Measurements from ENCODE around the gene OTUD6A. TPM values are rescaled to one million over a fixed set of nuclear protein-coding genes. Genes with fewer than 3 reads are reported as not detected.

OTUD6A gene
- total RNA-seq, 1 experiment from 2014 or later = not detected

- TF ChIP-seq ZBTB33 (IDR thresholded peaks at IDR 0.05; ENCODE audit: extremely low read depth, insufficient replicate concordance, low read length) = no peak
- TF ChIP-seq CEBPB (IDR thresholded peaks at IDR 0.05; ENCODE audit: low read depth) = no peak
- TF ChIP-seq ZFX (IDR thresholded peaks at IDR 0.05) = no peak
Measured at GRCh38 chrX:70032792-70033191, 29.5 kb upstream of the OTUD6A start (continued).

DNA sequence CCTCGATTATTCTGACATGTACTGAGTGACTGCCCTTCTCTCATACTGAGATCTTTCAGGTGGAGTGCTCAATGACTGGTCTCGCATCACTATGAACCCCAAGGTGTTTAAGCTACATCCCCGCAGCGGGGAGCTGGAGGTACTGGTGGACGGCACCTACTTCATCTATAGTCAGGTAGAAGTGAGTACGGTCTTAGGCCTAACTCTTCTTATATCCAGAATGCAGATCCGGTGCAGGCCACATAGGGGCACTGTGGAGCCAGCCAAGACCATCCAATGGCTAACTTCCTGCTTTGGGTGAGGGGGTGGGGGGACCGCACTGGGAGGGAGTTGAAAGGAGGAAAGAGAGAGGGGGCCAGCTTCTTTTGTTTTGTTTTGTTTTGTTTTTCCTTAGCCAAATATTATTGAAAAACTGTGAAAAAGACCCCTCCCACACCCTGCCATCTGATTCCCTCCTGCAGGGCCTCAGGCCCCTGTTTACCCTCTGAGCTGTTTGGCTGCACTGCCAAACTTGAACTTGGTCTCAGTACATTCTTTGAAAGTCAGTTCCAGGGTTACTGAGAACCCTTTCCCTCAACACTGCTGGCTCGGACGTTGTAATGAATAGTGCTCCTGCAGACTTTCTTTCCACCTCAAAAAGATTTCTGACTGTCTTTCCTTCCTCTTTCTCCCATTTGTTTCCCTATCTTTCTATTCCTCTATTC lies 28.8 kb upstream of the OTUD6A start:
- Histone ChIP-seq H3K4me2 (ENCODE audit: low read length) (no peak overlapping the region), H2AFZ (ENCODE audit: low read depth, low read length, poor library complexity, severe bottlenecking) (no peak overlapping the region), H4K20me1 (ENCODE audit: insufficient read depth) (no peaks in the 10 kb centered on the region), H3K4me3 (replicated peaks in 1 of 2; ENCODE audit: low read depth in 1 of 2, low read length in 2 of 2) (no peak overlapping the region), H3K9ac (ENCODE audit: low read length) (no peak overlapping the region), H3K9me2 (ENCODE audit: insufficient read depth) (no peaks in the 10 kb centered on the region), H3K4me1 (ENCODE audit: control insufficient read depth in 1 of 2, insufficient read depth in 2 of 2, low read length in 2 of 2) (no peaks in the 10 kb centered on the region), H3K9me3 (ENCODE audit: control insufficient read depth in 1 of 2, insufficient read depth in 1 of 2, low read depth in 1 of 2, low read length in 2 of 2) (no peaks in the 10 kb centered on the region), H3K27me3 (ENCODE audit: insufficient read depth, low read length) (no peaks in the 10 kb centered on the region), H3K79me2 (ENCODE audit: insufficient read depth, low read length) (no peaks in the 10 kb centered on the region), H3K36me3 (ENCODE audit: control insufficient read depth in 1 of 2, insufficient read depth in 2 of 2, low read length in 2 of 2) (no peaks in the 10 kb centered on the region), H3K27ac (ENCODE audit: low read depth, low read length) (no peak overlapping the region)
- no TSS peak for BruUV-seq (replicated peaks)
- CTCF ChIA-PET = interaction anchor here (1.1 to 3.7 kb wide), 3 partner anchors 10 to 530 kb away, joined by 3 to 20 read pairs (median 4); no protein-coding TSS in a partner anchor
- POLR2A ChIA-PET = no interaction called here
- ATAC-seq (peak; percentile 79), DNase-seq (ENCODE audit: low read depth, low spot score) (peak; percentile 12)
- RAD21 ChIA-PET (ENCODE audit: low non-redundant PET in 1 of 2, low total read pairs in 2 of 2, uncharacterized antibody in 2 of 2, unreplicated experiment in 2 of 2) = interaction anchor here in 1 of 2 experiments (0.6 kb wide), 1 partner anchor 631 kb away, joined by 3 read pairs; no protein-coding TSS in a partner anchor
- TF ChIP-seq ZNF274 (IDR thresholded peaks at IDR 0.05; ENCODE audit: low read depth, low read length) (no peak), REST (IDR thresholded peaks at IDR 0.05; ENCODE audit: low read depth) (no peak), EZH2phosphoT487 (IDR thresholded peaks at IDR 0.05; ENCODE audit: borderline replicate concordance) (no peak), ELF1 (IDR thresholded peaks at IDR 0.05; ENCODE audit: borderline replicate concordance, low read depth) (no peak), EGR1 (IDR thresholded peaks at IDR 0.05; ENCODE audit: low read depth) (no peak), CTCF (IDR thresholded peaks at IDR 0.05 in 2 of 3, conservative IDR thresholded peaks at IDR 0.05 in 1 of 3; ENCODE audit: borderline replicate concordance in 1 of 3, insufficient read depth in 1 of 3, low read depth in 2 of 3, low read length in 2 of 3) (peak; percentile 63), SP1 (IDR thresholded peaks at IDR 0.05; ENCODE audit: low read depth) (no peak), POLR2A (IDR thresholded peaks at IDR 0.05; ENCODE audit: borderline replicate concordance, extremely low read depth, insufficient read depth, insufficient read length) (no peak), ATF3 (IDR thresholded peaks at IDR 0.05) (no peak), RAD21 (IDR thresholded peaks at IDR 0.05; ENCODE audit: low read depth) (peak; percentile 64), JUND (IDR thresholded peaks at IDR 0.05) (no peak), YY1 (IDR thresholded peaks at IDR 0.05; ENCODE audit: extremely low read depth, insufficient replicate concordance, low read depth, low read length) (no peak), ZFX (IDR thresholded peaks at IDR 0.05) (no peak)
- intact Hi-C loops (cut with micrococcal nuclease) = loop anchor here (2.0 to 5.0 kb wide), 2 partner anchors 63 to 416 kb away; partner anchors contain the start of gene EDA

Data from HCT116 (cell line).